ENCODE results near the gene ARHGAP36. TPM values are rescaled to one million over a fixed set of nuclear protein-coding genes. Genes with fewer than 3 reads are reported as not detected.

Gene ARHGAP36
- total and polyA plus RNA-seq, 2 experiments from 2014 or later: not detected

DNA sequence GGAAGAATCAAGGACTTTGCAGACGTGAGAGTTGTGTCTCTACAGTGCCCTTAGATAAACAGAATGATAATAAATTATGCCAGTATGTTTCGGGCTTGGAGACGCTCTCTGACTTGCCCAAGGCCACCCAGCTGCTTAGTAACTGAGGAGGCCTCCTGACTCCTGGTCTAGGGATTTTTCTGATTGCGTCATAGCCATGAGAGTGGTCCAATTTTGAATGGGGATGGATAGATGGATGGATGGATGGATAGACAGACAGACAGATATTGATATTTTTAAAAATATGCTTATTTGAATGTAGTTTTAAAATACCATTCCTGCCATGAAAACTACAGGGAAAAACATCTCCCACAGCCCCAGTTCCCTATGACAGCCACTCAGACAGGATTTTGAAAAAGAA is 15.5 kb downstream of the ARHGAP36 start:
- TF ChIP-seq, protein P1, sequence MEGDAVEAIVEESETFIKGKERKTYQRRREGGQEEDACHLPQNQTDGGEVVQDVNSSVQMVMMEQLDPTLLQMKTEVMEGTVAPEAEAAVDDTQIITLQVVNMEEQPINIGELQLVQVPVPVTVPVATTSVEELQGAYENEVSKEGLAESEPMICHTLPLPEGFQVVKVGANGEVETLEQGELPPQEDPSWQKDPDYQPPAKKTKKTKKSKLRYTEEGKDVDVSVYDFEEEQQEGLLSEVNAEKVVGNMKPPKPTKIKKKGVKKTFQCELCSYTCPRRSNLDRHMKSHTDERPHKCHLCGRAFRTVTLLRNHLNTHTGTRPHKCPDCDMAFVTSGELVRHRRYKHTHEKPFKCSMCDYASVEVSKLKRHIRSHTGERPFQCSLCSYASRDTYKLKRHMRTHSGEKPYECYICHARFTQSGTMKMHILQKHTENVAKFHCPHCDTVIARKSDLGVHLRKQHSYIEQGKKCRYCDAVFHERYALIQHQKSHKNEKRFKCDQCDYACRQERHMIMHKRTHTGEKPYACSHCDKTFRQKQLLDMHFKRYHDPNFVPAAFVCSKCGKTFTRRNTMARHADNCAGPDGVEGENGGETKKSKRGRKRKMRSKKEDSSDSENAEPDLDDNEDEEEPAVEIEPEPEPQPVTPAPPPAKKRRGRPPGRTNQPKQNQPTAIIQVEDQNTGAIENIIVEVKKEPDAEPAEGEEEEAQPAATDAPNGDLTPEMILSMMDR (IDR thresholded peaks at IDR 0.05; ENCODE audit: low read depth, low read length): no peak
- H3K27ac ChIP-seq: no peak overlapping the region
- no peaks in the 10 kb centered on the region for H3K36me3 ChIP-seq
- no peaks in the 10 kb centered on the region for H3K4me1 ChIP-seq (ENCODE audit: low read depth)
- no peaks in the 10 kb centered on the region for H3K9me3 ChIP-seq (ENCODE audit: low read depth)
- H3K27me3 ChIP-seq: peaks cover 100% of the 10 kb centered on the region
- H3K4me3 ChIP-seq: no peak overlapping the region
- no peak for DNase-seq (ENCODE audit: low read depth in 1 of 2, low spot score in 1 of 2)

DNA sequence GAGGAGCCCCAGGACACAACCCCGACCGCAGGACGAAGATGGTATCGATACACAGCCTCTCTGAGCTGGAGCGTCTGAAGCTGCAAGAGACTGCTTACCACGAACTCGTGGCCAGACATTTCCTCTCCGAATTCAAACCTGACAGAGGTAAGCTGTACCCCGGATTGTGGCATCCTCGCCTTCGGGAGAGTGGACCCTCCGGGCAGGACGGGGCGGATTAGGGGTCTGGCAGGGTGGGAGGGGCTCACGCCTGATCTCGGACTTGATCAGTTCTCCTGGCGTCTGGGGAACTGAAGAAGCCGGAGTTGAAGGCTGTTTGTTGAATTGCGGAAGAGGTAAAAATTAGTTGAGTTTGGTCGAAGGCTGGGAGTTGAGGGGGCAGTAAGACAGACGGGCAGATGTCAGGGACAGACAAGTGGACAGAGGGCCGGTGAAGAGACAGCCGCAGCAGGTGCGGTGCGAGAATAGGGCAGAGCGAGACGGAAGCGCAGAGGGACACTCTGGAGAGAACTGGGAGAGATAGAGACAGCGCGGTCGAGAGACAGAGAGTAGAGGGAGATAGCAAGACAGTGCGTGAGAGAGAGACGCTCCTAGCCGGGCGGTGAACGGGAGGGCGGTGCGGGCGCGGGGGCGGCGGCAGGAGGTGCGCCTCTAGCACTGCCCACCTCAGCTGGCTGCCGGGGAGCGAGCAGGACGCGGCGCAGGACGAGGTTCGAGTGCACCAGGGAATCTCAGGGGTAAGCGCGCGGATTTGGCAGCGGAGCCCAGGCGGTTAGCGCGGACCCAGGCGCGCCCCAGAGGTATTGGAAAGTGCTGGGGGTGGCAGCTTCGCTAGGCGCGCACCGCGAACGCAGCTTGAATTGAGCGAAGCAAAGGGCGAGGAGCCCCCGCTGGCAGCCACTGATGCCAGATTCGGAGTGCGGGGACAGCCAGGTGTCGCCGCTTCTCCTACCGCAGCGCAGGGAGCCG is 23.9 kb downstream of the ARHGAP36 start:
- Histone ChIP-seq H3K27ac (no peak overlapping the region), H3K27me3 (peaks cover 99% of the 10 kb centered on the region), H3K4me3 (no peak overlapping the region), H3K4me1 (ENCODE audit: low read depth) (peaks cover 4% of the 10 kb centered on the region), H3K36me3 (no peaks in the 10 kb centered on the region), H3K9me3 (ENCODE audit: low read depth) (no peaks in the 10 kb centered on the region)
- TF ChIP-seq, protein P1 (IDR thresholded peaks at IDR 0.05; ENCODE audit: low read depth, low read length): no peak
- no peak for DNase-seq (ENCODE audit: low read depth in 1 of 2, low spot score in 1 of 2)

DNA sequence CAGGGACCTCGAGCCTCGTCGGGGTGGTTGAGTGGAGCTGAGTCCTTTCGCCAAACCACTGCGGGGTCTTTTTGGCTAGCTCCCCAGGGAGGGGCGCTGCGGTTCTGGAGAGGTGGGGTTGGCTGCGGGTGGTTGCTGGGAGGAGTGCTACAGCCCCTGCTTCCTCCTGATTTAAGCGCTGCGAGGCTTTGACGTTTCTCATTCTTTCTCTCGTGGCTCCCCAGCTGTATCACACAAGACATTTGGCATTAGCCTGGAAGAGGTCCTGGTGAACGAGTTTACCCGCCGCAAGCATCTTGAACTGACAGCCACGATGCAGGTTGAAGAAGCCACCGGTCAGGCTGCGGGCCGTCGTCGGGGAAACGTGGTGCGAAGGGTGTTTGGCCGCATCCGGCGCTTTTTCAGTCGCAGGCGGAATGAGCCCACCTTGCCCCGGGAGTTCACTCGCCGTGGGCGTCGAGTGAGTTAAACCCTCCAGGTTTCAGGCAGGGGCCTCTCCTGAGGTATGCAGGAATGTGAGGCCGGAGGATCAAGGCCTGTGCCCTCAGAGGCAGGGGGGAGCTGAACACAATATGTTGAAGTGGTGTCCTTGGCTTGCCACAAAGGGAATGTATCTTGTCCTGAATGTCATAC is 25.5 kb downstream of the ARHGAP36 start:
- DNase-seq (ENCODE audit: low read depth in 1 of 2, low spot score in 1 of 2): no peak
- TF ChIP-seq, protein P1 (IDR thresholded peaks at IDR 0.05; ENCODE audit: low read depth, low read length): no peak
- Histone ChIP-seq H3K4me1 (ENCODE audit: low read depth) (peaks cover 4% of the 10 kb centered on the region), H3K4me3 (no peak overlapping the region), H3K36me3 (no peaks in the 10 kb centered on the region), H3K27me3 (peaks cover 97% of the 10 kb centered on the region), H3K9me3 (ENCODE audit: low read depth) (no peaks in the 10 kb centered on the region), H3K27ac (no peak overlapping the region)

DNA sequence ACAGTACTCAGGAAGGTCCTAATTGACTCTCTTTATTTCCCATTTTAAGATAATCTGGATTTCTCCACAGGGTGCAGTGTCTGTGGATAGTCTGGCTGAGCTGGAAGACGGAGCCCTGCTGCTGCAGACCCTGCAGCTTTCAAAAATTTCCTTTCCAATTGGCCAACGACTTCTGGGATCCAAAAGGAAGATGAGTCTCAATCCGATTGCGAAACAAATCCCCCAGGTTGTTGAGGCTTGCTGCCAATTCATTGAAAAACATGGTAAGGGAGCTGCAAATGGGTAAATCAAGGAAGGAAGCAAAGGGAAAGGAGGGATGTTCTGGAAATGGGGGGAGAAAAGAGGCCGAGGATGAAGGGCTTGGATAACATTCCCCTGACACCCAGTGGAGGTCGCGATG is 26.0 kb downstream of the ARHGAP36 start:
- H3K27me3 ChIP-seq: peaks cover 97% of the 10 kb centered on the region
- H3K4me3 ChIP-seq: no peak overlapping the region
- no peaks in the 10 kb centered on the region for H3K9me3 ChIP-seq (ENCODE audit: low read depth)
- H3K27ac ChIP-seq: no peak overlapping the region
- peaks cover 4% of the 10 kb centered on the region for H3K4me1 ChIP-seq (ENCODE audit: low read depth)
- TF ChIP-seq, protein P1 (IDR thresholded peaks at IDR 0.05; ENCODE audit: low read depth, low read length): no peak
- no peak for DNase-seq (ENCODE audit: low read depth in 1 of 2, low spot score in 1 of 2)
- H3K36me3 ChIP-seq: no peaks in the 10 kb centered on the region

DNA sequence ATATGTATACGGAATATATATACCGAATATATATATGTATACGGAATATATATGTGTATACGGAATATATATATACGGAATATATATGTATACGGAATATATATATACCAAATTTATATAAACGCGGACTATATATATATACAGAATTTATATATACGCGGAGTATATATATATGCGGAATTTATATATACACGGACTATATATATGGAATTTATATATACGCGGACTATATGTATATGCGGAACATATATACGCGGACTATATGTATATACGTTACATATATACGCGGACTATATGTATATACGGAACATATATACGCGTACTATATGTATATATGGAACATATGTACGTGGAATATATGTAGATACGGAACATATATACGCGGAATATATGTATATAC is 78.6 kb downstream of the ARHGAP36 start:
- H3K27ac ChIP-seq: no peak overlapping the region
- H3K4me3 ChIP-seq: no peak overlapping the region
- no peak for DNase-seq (ENCODE audit: low read depth in 1 of 2, low spot score in 1 of 2)
- TF ChIP-seq, protein P1 (IDR thresholded peaks at IDR 0.05; ENCODE audit: low read depth, low read length): no peak
- H3K4me1 ChIP-seq (ENCODE audit: low read depth): no peaks in the 10 kb centered on the region
- no peaks in the 10 kb centered on the region for H3K9me3 ChIP-seq (ENCODE audit: low read depth)
- H3K27me3 ChIP-seq: no peaks in the 10 kb centered on the region
- H3K36me3 ChIP-seq: no peaks in the 10 kb centered on the region
